Activated CD4-positive, alpha-beta memory T cell treated with anti-CD3 and anti-CD28 coated beads, Interleukin-2, amount 10 ng/mL, durations not matched to agents 7 days and 5 days (primary cell): ENCODE data around the gene NOTCH2. TPM values are rescaled to one million over a fixed set of nuclear protein-coding genes. Genes with fewer than 3 reads are reported as not detected.

Source experiments
- CTCF ChIA-PET: fragments of 350-600 bp; sonication (Branson Sonifier 250); formaldehyde crosslinking; loops from one replicate; lab custom pipeline; 2021; ENCODE audit warnings: antibody characterized with exemption, inconsistent platforms; lab: Charles Lee
- POLR2A ChIA-PET: fragments of 350-600 bp; sonication (Branson Sonifier 250); formaldehyde crosslinking; loops from one replicate; lab custom pipeline; 2021; ENCODE audit warnings: antibody characterized with exemption; lab: Charles Lee
- DNase-seq: peaks from one replicate; pipeline ENCODE4 v3.0.0-alpha.2; 2020
- H3K27ac Mint-ChIP-seq: one replicate; pipeline ENCODE4 v1.8.0; 2021; ENCODE audit warnings: mild to moderate bottlenecking, mixed read lengths
- H3K27me3 Mint-ChIP-seq: one replicate; pipeline ENCODE4 v1.8.0; 2021; ENCODE audit warnings: mixed read lengths
- H3K36me3 Mint-ChIP-seq: one replicate; pipeline ENCODE4 v1.8.0; 2021; ENCODE audit warnings: low read depth, mixed read lengths
- H3K4me1 Mint-ChIP-seq: one replicate; pipeline ENCODE4 v1.8.0; 2021; ENCODE audit warnings: mixed read lengths
- H3K4me3 Mint-ChIP-seq: one replicate; pipeline ENCODE4 v1.8.0; 2021; ENCODE audit warnings: mild to moderate bottlenecking, mixed read lengths
- H3K9me3 Mint-ChIP-seq: one replicate; pipeline ENCODE4 v1.8.0; 2021; ENCODE audit warnings: mixed read lengths
- total RNA-seq, 2 experiments: library from RNA; stranded (reverse); gene quantifications; one replicate each; pipeline ENCODE4 v1.2.3, GENCODE V29; 2021

Gene NOTCH2
- total RNA-seq, 2 experiments from 2014 or later, result 81.9 to 88.7 TPM

DNA sequence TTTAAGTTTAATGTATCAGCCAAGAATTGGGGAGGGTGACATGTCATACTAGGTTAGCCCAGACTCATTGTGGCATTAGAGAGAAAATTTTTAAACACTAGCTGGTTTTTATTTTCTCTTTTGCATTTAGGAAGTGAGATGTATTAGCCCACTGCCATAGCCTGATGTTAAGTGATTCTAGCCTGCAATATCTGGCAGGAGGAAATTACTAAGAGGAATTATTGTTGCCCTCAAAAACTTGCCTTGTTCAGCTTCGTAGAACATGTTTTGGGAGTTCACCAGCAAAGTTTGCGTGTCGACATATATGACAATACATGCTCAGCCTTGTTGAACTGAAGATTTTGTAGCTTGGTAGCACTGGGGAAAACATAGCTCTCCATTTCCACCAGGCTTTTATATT is 185.6 kb downstream of the NOTCH2 start:
- no peak overlapping the region for H3K4me3 Mint-ChIP-seq
- DNase-seq, result no peak
- H3K27me3 Mint-ChIP-seq, result peaks cover 30% of the 10 kb centered on the region
- no peak overlapping the region for H3K27ac Mint-ChIP-seq
- CTCF ChIA-PET, result interaction anchor here (1.2 to 2.6 kb wide), 5 partner anchors 9 to 85 kb away, joined by 3 to 9 read pairs (median 6); no protein-coding TSS in a partner anchor
- POLR2A ChIA-PET, result no interaction called here
- H3K4me1 Mint-ChIP-seq, result no peaks in the 10 kb centered on the region
- peaks cover 5% of the 10 kb centered on the region for H3K9me3 Mint-ChIP-seq
- peaks cover 6% of the 10 kb centered on the region for H3K36me3 Mint-ChIP-seq

DNA sequence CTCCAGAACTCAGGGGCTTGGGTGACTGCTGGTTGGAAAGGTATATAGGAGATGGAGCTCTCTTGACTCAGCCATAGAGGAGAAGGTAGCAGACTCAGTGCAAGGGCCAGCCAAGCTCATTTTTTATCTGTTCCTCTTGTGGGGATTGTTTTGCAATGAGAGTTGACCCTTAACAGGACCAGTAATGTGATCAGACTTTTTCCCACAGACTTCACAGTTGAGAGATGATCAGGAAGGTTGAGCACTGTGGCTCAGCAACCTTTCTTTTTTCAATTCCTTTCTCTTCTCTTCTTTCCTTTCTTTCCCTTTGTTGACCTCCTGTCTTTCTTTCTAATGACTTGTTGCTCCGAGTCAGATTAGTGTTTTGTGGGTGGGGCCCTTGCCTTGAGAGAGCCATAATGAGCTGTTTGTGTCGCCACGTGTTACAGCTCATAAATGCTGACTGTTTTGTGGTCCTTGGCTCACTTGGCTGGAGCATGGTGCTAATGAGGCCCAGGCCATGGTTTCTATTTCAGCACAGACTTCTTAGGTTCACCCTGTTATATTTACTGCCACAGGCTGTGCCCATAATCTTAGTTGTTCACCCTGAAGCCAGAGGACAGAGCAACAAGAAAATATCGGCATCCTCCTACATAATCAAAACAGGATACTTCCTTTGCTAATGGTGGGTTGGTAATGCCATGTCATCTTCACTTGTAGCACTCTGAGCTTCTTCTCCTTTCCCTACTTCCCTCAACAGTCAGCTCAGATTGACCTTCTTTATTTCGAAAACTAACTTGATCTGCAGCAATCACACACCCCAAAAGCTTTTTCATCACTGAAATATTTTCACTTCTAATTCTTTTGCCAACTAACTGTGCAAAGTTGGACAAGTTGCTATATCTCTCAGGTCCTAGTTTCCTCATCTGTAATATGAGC is 187.1 kb downstream of the NOTCH2 start:
- peaks cover 24% of the 10 kb centered on the region for H3K27me3 Mint-ChIP-seq
- H3K27ac Mint-ChIP-seq, result no peak overlapping the region
- ChIA-PET POLR2A (interaction anchor here (1.4 kb wide), 1 partner anchor 12 kb away, joined by 3 read pairs; no protein-coding TSS in a partner anchor), CTCF (interaction anchor here (1.2 to 2.6 kb wide), 2 partner anchors 13 to 74 kb away, joined by 3 to 9 read pairs; no protein-coding TSS in a partner anchor)
- no peaks in the 10 kb centered on the region for H3K9me3 Mint-ChIP-seq
- no peaks in the 10 kb centered on the region for H3K4me1 Mint-ChIP-seq
- DNase-seq, result no peak
- no peaks in the 10 kb centered on the region for H3K36me3 Mint-ChIP-seq
- H3K4me3 Mint-ChIP-seq, result no peak overlapping the region

DNA sequence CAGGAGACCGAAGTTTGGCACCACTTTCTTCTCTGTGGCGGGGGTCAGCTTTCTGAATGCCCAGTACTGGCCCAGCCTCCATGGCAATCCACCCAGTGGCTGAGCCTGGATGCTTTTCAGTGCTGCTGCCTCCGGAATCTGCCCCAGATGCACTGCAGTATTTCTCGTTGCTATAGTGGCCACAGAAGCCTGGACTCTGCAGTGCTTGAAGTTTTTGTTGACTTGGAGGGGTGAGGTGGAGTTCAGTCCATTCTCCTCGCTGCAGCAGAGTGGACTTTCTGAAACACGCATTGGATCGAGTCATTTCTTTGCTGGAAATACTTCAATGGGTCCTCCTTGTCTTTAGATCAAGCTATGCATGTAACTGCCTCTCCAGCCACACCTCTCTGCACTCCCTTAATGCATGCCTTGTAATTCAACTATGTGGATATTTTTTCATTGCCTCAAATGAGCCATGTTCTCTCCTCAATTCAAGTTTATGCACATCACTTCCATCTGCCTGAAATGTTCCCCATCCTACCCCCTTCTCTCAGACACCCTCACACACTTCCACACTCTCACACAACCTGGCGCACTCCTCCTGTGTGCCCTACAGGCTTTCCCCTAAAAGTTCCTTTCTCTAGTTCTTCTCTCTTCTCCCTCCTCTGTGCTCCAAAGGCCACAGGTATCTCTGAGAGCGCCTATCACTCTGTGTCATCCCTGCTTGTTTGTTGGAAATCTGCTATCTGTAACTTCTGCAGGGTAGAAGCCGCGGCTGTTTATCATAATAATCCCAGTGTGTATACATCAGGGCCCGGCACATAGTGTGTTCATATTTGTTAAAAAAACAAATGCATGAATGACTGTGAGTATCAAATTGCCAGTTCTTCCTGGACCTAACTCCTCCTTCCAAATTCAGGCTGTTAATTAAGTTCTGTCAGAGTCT is 189.7 kb downstream of the NOTCH2 start:
- Mint-ChIP-seq H3K27ac (no peak overlapping the region), H3K27me3 (peaks cover 22% of the 10 kb centered on the region), H3K4me1 (no peaks in the 10 kb centered on the region), H3K36me3 (no peaks in the 10 kb centered on the region), H3K9me3 (no peaks in the 10 kb centered on the region), H3K4me3 (no peak overlapping the region)
- ChIA-PET POLR2A (no interaction called here), CTCF (no interaction called here)
- DNase-seq, result no peak

GRCh38 chr1:119878171-119878570 is 191.3 kb downstream of the NOTCH2 start:
- H3K9me3 Mint-ChIP-seq, result no peaks in the 10 kb centered on the region
- no peaks in the 10 kb centered on the region for H3K4me1 Mint-ChIP-seq
- H3K27me3 Mint-ChIP-seq, result peaks cover 35% of the 10 kb centered on the region
- H3K27ac Mint-ChIP-seq, result no peak overlapping the region
- no peaks in the 10 kb centered on the region for H3K36me3 Mint-ChIP-seq
- CTCF ChIA-PET, result interaction anchor here (0.9 to 1.3 kb wide), 2 partner anchors 8 to 33 kb away, joined by 3 to 6 read pairs; no protein-coding TSS in a partner anchor
- no peak for DNase-seq
- POLR2A ChIA-PET, result no interaction called here
- no peak overlapping the region for H3K4me3 Mint-ChIP-seq

GRCh38 chr1:119874186-119874585 is 195.3 kb downstream of the NOTCH2 start:
- Mint-ChIP-seq H3K9me3 (no peaks in the 10 kb centered on the region), H3K27ac (no peak overlapping the region), H3K4me1 (peaks cover 3% of the 10 kb centered on the region), H3K36me3 (no peaks in the 10 kb centered on the region), H3K27me3 (peaks cover 48% of the 10 kb centered on the region), H3K4me3 (no peak overlapping the region)
- no peak for DNase-seq
- CTCF ChIA-PET, result interaction anchor here (0.9 to 1.2 kb wide), 4 partner anchors 10 to 129 kb away, joined by 3 to 6 read pairs (median 3); no protein-coding TSS in a partner anchor
- POLR2A ChIA-PET, result interaction anchor here (0.6 kb wide), 1 partner anchor 17 kb away, joined by 3 read pairs; no protein-coding TSS in a partner anchor

DNA sequence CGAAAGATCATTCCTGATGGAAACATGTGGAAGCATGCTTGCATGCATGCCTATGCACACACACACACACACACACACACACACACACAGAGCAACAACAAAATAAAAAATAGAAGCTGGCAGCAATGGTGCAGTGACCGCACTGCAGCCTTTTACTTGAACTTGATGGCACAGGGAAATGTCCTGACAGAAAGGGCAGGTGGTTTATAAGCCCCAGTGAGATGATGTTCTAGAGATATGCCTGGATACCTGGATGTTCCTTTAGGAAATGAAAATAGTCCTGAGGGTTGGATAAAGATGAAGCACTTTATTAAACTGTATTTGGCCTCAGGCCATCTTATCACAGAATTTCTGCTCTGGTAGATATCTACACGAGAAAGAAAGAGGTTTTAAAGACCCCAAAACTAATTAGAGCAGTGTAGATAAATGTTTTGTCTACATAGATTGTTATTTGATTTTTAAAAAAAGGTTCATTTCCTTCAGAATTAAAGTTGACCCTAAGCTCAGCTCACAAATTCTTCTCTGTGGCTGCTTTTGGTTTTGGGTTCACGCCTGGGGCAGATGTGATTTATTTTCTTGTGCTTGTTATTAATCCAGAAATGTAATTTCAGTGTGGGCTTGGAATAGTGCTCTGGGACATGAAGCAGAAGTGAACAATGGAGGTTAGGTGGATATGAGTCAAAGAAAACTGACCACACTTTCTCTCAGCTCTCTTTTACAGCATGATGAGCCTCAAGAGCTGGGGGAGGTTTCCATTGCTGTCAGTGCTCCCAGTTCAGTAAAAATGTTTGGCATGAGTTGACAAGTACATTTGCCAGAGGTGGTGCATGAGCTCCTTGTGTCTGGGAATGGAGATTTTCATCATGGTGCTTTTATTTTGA is 196.1 kb downstream of the NOTCH2 start:
- H3K9me3 Mint-ChIP-seq, result no peaks in the 10 kb centered on the region

DNA sequence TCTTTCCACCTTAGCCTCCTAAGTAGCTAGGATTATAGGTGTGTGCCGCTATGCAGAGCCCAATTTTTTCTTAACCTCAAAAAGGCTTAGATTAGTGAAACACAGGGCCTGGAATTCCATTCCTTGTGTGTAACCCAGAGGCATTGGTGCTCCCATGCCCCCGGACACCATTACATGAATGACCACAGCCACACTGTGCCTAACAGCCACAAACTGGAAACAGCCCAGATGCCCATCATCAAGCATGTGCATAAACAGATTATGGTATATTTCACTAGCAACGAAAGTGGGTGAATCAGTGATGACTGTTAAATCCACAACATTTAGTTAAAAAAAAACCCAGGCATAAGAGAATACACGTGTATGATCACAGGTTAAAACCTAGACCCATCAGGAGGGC is 197.6 kb downstream of the NOTCH2 start:
- no peaks in the 10 kb centered on the region for H3K36me3 Mint-ChIP-seq
- H3K4me1 Mint-ChIP-seq, result peaks cover 9% of the 10 kb centered on the region
- H3K27me3 Mint-ChIP-seq, result peaks cover 40% of the 10 kb centered on the region
- H3K4me3 Mint-ChIP-seq, result no peak overlapping the region
- H3K27ac Mint-ChIP-seq, result no peak overlapping the region
- no peaks in the 10 kb centered on the region for H3K9me3 Mint-ChIP-seq
- POLR2A ChIA-PET, result no interaction called here
- no peak for DNase-seq
- CTCF ChIA-PET, result interaction anchor here (0.9 kb wide), 1 partner anchor 127 kb away, joined by 4 read pairs; no protein-coding TSS in a partner anchor

More for the DNA sequence above, 196.1 kb downstream of the NOTCH2 start:
- Mint-ChIP-seq H3K4me3 (no peak overlapping the region), H3K27me3 (peaks cover 43% of the 10 kb centered on the region), H3K36me3 (no peaks in the 10 kb centered on the region), H3K27ac (no peak overlapping the region), H3K4me1 (peaks cover 5% of the 10 kb centered on the region)
- ChIA-PET CTCF (interaction anchor here (0.9 to 1.2 kb wide), 4 partner anchors 10 to 128 kb away, joined by 3 to 6 read pairs (median 3); no protein-coding TSS in a partner anchor), POLR2A (interaction anchor here (0.6 kb wide), 1 partner anchor 18 kb away, joined by 3 read pairs; no protein-coding TSS in a partner anchor)
- no peak for DNase-seq

GRCh38 chr1:119870917-119871596 is 198.4 kb downstream of the NOTCH2 start:
- Mint-ChIP-seq H3K9me3 (no peaks in the 10 kb centered on the region), H3K4me3 (no peak overlapping the region), H3K36me3 (no peaks in the 10 kb centered on the region), H3K27me3 (peaks cover 43% of the 10 kb centered on the region), H3K27ac (no peak overlapping the region), H3K4me1 (peaks cover 9% of the 10 kb centered on the region)
- DNase-seq, result peak; percentile 75
- CTCF ChIA-PET, result interaction anchor here (0.8 to 2.3 kb wide), 9 partner anchors 7 to 305 kb away, joined by 3 to 12 read pairs (median 6); partner anchors contain the start of gene SEC22B
- POLR2A ChIA-PET, result interaction anchor here (1.2 to 1.3 kb wide), 2 partner anchors 12 to 21 kb away, joined by 3 read pairs; no protein-coding TSS in a partner anchor

DNA sequence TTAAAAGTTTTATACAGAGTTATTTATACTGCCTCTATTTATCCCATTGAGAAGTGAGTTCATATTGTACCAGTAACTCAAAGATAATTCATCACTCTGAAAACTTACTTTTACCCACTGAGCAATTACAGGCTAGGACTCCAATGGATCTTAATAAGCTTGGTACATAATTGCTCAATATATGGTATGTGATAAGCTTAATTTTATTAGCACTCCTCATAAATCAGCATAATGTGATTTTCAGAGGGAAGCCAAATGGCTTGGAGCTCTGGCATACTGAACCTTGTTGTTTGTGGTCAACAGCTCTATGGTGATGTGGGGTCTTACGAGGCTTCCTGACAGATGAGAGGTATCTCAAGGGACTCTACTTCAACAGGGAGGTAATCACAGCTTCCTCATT is 199.5 kb downstream of the NOTCH2 start:
- H3K27ac Mint-ChIP-seq, result no peak overlapping the region
- no peaks in the 10 kb centered on the region for H3K36me3 Mint-ChIP-seq
- no peaks in the 10 kb centered on the region for H3K9me3 Mint-ChIP-seq
- no peak overlapping the region for H3K4me3 Mint-ChIP-seq
- H3K4me1 Mint-ChIP-seq, result peaks cover 9% of the 10 kb centered on the region
- CTCF ChIA-PET, result interaction anchor here (0.6 to 2.3 kb wide), 14 partner anchors 8 to 306 kb away, joined by 3 to 12 read pairs (median 6); partner anchors contain the start of gene SEC22B
- H3K27me3 Mint-ChIP-seq, result peaks cover 50% of the 10 kb centered on the region
- POLR2A ChIA-PET, result interaction anchor here (1.2 to 1.3 kb wide), 2 partner anchors 13 to 22 kb away, joined by 3 read pairs; no protein-coding TSS in a partner anchor
- DNase-seq, result no peak

GRCh38 chr1:119868176-119868575 is 201.3 kb downstream of the NOTCH2 start:
- peaks cover 46% of the 10 kb centered on the region for H3K27me3 Mint-ChIP-seq
- H3K4me3 Mint-ChIP-seq, result no peak overlapping the region
- ChIA-PET CTCF (interaction anchor here (1.2 to 1.8 kb wide), 3 partner anchors 9 to 30 kb away, joined by 3 to 6 read pairs (median 3); no protein-coding TSS in a partner anchor), POLR2A (interaction anchor here (0.6 kb wide), 1 partner anchor 50 kb away, joined by 3 read pairs; no protein-coding TSS in a partner anchor)
- H3K4me1 Mint-ChIP-seq, result peaks cover 9% of the 10 kb centered on the region
- H3K9me3 Mint-ChIP-seq, result no peaks in the 10 kb centered on the region
- H3K27ac Mint-ChIP-seq, result no peak overlapping the region
- DNase-seq, result no peak
- H3K36me3 Mint-ChIP-seq, result no peaks in the 10 kb centered on the region

- peaks cover 38% of the 10 kb centered on the region for H3K27me3 Mint-ChIP-seq
- CTCF ChIA-PET, result interaction anchor here (0.9 kb wide), 1 partner anchor 122 kb away, joined by 3 read pairs; no protein-coding TSS in a partner anchor
- no peak overlapping the region for H3K4me3 Mint-ChIP-seq
- H3K27ac Mint-ChIP-seq, result no peak overlapping the region
- no peak for DNase-seq
- no peaks in the 10 kb centered on the region for H3K36me3 Mint-ChIP-seq
- peaks cover 9% of the 10 kb centered on the region for H3K4me1 Mint-ChIP-seq
- POLR2A ChIA-PET, result no interaction called here
- no peaks in the 10 kb centered on the region for H3K9me3 Mint-ChIP-seq
Measured at GRCh38 chr1:119866451-119866850, 203.0 kb downstream of the NOTCH2 start.
